Measurements from ENCODE around the gene PHC2.

PHC2 gene

DNA sequence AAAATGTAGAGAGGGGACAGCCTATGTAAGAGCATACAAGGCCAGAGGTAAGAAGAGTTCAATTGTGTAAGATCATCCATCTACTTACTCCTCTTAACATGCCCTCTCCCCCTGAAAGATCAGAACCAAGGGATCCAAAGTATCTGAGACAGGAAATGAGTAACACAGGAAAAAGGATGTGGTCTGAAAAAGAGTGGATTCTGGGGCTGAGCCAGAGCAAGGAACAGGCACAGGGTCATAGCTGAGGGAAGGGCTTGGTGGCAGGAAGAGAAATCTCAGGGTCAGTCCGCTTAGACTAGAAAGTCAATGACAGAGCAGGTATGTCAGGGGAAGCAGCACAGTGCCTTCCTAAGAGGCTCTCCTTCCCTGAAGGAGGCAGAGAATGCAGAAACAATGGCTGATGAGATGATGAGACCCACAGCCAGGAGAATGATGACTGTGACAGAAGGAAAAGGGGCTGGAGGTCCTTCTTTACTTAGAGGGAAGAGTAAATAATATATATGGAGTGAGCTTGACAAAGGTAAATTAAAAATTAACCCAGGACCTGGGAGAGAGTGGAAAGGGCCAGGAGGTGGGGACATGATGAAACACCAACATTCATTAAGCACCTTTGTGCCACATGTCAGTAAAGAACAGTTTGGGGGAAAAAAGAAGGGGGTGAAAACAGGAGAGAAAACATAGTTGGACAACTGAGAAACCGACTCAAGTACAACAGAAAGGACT is 83.8 kb downstream of the PHC2 start:
- DNase-seq = peak; percentile 95

DNA sequence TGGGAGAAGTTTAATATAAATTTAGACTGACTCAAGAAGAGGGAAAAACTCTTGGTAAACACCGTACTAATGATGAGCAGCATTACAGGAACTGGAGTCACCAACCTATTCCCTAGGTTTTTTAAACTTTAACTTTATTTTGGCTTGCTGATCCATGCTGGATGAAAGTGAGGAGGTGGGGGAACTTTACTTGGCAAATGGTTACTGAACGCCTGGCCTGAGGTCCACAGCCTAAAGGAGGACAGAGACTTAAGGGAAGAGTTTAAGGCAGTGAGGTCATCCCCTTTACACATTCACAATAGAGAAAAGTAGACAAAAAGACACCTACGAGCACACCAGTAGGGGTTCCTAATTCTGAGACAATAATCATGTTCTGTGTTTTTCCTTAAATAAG is 84.4 kb downstream of the PHC2 start:
- DNase-seq = no peak

DNA sequence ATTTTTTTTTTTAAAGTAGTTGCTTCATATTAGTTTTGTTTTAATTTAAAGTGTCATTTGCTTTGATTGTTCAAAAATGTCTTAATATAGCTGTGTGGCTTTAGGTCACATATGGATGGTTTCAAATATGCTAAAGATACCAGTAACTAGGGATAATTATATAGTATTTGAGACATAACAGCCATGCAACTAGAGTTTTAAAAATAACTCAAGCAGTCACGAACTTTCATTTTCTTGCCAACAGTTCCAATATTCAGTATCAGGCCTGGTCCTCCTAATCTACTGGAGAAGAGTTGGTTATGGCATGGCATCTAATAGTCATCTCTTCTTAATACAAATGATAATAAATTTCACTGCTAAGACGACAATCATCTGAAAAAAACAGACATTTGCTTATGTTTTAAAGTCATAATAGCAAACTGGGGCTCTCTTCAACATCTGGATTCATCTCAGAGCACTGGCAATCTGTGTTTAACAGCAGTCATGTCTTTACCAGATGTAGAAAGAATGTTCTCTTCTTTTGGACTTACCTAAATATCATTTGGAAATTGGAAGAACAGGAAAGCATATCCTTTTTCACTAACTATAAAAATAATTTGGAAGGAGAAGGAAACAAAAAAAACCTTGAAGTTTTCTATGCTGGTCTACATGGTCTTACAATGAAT is 85.9 kb downstream of the PHC2 start:
- DNase-seq = peak; percentile 40

DNA sequence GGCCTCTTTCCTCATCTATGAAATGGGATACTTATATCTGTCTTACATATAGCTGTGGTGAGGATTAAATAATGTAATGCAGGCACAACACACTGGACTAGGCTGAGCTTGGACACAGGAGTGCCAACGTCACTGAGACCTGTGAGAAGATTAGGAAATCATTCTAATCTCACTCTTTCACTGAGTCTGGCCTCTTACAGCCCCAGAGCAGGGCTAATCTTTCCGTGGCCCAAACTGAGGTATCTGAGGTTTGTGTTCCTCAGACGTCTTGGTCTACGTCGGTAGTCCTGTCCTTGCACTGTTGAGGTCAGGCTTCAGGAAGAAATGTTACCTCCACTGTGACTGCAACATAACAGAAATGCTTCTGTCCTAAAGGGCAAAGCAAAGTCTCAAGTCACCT is 87.4 kb downstream of the PHC2 start:
- no peak for DNase-seq

DNA sequence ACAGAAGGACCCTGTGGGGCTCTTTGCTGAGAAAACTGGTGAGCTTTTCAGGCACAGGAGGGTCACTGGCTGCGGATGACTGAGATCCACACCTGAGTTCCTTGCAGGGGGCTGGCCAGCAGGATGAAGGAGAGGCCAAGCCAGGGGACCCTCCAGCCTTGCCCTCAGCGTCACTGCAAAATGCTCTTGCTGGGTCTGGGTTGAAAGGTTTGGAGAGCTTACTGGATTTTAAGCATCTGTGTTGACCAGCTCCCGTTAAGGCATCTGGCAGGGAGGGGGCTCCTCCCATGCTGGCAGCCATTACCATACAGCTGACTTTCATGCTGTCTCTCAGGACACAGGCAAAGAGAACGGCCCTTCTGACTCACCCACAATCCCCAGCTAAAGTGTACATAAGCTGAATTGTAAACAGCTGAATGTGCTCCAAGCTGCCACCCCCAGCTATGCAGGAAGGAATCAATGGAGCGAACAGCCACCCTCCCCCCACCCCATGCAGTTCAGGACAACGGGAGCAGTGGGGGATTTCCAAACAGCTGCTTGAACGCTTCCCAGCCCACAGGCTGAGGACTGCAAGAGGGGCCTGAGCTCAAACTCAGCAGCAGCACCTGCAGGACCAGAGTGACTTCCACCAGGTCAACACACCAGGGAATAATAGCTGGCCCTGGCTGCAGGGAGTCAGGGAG is 88.7 kb downstream of the PHC2 start:
- DNase-seq = peak; percentile 97

DNA sequence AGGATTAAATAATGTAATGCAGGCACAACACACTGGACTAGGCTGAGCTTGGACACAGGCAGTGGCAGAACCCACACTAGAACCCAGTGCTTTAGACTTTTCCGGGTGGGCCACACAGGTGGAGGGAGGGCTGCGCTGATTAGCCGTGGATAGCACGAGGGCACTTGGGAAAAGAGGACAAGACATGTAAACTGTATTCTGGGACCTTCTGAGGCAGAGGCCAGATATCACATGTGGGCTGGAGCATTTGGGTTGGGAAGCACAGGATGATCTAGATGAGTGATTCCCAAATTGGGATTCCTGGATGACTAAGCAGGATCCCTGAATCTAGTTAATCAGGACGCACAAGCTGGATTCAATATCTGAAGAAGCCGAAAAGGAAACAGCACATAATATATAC is 89.7 kb downstream of the PHC2 start:
- peak; percentile 34 for DNase-seq

DNA sequence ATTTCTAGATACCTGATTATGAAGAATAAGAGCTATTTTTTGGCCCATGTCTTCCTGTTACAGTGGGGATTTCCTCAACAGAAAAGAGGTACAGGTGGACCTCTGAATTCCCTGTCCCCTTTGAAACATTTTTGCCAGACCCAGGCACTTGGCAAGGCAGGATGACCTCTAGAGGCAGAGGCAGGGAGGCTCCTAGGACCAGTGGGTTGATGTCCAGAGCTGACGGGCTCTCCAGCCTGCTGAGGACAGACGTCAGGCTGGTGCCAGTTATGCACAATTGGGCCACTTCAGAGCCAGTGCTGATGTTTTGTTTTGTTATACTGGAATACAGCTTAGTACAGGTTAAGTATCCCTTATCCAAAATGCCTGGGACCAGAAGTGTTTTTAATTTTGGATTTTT is 91.5 kb downstream of the PHC2 start:
- DNase-seq = no peak

DNA sequence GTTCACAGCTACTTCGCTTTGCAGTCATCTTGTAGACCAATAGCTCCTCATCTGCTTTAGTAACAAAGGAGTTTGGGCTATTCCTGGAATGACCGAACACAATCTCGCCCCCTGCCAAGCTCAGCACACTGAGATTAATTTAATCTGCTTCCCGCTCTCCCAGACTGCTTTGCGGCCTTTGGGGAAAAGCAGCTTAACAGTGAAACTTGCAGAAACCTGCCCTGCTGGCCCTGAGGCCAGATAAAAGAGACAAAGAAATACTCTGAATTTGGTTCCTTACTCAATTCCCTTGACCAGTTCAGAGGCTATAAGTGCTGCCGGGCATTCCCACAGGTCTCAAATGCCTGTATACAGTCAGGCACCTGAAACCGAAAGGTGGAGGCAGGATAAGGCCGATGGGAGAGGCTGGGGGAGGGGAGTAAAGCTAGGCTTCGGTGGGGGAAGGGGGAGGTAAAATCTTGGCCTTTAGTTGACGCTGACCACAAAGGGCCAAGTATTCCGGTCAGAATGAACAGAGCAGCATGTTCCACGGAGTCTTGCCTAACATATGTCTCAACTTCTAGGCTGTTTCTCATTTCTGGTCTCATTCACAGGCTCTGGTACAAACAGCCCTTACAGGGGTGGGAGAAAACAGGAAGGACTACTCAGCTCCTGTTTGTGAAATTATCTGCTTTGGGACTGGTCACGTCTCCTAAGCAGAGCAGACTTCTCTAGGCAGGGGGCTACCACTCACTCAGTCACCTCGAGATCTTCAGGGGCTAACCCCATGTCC is 92.3 kb downstream of the PHC2 start:
- peak; percentile 68 for DNase-seq

DNA sequence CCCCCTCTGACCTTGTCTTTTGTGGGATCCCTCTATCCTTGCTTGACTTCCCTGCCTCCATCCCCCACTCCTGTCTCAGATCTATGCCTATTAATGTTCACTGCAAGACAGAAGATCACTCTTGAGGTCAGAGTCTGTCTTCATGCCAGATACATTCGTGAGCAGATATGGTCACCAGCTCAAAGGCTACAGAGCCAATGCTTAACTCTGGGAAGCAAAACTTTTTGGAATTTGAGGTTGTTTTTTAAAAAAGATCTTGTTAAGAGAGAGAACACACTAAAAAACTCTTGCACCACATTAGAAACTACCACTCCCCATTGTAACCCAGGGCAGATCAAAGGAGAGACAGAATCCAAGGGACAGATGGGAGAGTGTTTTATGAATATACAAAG is 92.9 kb downstream of the PHC2 start:
- DNase-seq = peak; percentile 36

DNA sequence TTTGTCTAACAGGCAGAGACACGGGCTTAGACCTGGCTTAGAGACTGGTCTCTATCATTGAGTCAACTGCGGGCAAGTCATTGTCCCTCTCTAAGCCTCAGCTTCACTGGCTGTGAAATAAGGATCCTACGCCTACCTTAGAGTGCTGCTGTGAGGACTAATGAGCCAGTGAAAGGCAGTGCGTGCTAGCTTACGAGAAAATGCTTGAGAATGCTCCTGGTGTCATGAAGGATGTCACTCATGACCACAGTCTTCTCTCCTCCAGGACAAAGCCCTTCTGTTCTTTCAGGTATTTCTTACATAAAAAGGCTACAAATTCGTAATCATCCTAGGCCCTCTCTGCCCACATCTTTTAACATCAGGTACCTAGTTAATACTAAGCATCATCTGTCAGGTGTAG is 93.5 kb downstream of the PHC2 start:
- DNase-seq = no peak

DNA sequence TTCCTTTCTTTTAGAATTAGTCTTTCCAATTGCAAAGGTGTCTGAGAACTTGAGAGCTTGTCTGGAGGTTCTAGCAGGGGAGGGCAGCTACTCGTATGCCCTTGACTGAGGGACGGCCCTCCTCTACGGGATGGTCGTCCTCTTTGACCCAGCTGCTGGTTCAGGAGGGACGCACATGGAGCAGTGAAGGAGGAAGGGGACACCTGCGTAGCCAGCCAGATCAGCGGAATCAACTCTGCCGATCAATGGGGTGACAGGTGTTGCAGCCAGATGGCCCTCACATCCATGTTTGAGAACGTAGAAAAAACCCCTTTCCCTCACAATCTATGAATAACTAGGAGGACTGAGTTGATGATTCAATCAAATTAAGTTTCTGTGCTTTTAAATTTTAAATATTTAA is 94.3 kb downstream of the PHC2 start:
- no peak for DNase-seq

DNA sequence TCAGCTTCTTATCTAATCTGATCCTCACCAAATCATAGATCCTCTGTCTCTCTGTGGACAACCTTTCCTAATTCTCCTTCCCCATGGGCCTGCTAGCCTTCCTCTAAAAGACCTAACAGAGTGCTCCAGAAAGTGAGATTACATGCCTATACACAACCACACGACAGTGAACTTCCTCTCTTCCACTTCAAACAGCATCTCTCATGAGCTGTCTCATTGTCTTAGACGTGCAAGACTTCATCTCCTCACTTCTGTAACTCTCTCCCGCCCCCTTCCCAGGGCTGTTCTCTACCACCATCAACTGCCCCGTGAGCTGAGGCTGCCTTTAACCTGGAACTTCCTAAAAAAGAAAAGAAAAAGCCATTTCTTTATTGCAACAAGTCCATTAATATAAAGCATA is 95.9 kb downstream of the PHC2 start:
- no peak for DNase-seq

DNA sequence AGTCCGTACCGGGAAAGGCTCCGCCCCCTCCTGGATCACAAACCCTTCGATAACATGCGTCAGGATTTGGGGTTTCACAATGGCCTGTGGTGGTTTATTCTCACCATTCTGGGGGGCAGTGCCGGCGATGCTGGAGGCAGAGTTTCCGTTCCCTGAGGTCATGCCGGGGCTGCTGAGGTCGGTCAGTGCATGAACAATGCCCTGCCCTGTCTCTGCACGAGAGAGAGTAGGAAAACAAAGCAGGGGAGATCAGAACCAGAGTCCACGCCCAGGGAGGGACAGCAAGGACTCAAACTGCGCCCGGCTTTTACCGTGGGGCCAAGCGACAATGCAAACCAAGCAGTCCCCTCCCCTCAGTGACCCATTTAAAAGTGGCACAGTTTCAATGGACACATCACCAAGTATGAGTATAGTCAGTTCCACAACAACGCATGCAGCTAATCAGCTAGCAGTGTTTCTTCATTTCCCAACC is 96.8 kb downstream of the PHC2 start:
- DNase-seq = no peak

DNA sequence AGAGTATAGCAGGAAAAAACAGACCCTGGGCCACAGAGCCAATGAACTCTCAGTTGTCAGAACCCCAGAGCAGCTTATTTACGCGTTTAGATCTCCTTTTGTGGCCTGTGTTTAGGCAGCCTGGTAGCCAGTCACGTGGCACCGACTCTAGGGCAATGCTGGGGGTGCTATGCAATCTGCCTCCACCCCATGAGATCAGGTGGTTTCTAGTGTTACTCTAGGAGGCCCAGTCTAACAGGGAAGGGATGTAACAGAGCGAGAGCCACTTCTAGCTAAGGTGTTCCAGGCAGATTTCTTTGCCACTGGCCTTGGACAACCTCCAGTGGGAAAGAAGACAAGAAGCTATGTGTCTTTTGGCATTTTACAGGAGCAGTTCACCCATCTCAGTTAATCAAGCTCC is 98.0 kb downstream of the PHC2 start:
- DNase-seq = no peak

DNA sequence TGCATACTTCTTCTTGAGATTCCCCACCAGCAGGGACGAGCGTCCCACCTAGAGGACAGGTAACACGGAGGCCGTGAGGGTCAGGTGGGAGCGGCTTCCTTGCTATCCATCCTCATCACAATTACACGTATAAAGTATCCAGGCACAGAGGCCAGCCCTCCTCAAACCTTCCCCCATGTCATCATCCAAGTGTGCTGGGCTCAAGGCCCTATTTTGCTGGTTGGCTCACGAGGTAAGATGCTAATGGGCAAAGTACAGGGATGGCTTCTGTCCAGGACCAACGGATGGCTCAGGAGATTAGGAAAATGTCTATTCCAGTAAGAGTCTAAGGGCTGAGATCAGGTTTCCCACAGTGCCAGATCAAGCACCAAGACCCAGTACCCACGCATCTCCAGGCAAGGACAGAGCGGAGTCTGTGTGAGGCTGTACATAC is 98.5 kb downstream of the PHC2 start:
- no peak for DNase-seq

DNA sequence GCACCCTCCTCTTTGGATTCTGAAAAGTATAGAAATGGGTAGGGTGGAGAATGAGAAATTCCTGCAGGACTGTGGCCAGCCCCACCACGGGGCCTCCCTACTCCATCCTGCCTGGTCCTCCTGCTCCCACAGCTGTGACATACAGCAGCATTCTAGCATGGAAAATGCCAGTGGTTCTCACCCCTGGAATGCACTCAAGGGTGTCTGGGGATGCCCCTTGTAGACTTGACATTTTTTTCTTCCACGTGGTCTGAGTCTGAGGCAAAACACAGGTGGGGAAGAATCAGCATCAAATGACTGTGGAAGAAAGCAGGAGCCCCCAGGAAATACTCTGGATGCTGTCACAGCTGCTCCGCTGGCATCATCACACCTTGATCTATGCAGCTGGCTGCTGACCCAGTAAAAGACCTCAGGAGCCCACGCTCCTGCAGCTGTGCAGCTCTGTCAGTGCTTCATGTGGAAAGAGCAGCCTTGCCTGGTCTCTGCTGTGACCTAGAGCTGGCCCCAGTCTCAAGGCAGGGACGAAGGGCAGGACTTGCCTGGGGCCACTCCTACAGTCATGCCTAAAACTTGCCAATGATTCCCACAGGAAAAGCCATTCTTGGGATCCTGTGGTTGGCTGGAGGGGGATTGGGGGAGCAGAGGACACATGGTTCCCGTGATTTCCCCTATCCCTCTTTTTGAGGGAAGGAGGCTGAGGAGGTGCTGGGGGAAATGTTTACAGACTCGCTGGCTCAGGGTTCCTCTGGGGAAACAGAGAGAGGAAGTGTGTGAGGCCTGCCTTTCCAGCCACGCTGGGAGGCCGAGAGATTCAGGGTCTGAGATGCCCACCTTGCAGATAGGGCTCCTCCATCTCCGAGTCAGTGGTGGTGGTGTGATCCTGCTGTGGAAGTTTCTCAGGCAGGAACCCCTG is 99.2 kb downstream of the PHC2 start:
- DNase-seq = no peak

DNA sequence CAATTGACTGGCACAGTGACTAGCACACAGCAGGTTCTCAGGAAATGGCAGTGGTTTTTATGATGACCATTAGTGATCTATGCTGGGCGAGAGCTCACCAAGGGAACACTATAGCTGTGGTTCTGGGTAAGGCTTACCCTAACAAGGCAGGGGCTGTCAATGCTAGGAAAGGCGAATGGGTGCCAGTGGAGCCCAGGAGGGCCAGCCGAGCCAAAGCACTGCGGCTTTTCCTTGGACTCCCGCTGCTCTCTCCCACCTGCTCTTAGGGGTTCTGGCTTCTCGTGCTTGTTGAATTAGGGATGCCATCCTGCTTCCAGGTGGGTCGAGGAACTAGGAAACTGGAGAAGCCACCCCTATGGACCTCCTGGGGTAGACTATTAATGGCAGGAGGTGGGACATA is 100.0 kb downstream of the PHC2 start:
- DNase-seq = no peak

DNA sequence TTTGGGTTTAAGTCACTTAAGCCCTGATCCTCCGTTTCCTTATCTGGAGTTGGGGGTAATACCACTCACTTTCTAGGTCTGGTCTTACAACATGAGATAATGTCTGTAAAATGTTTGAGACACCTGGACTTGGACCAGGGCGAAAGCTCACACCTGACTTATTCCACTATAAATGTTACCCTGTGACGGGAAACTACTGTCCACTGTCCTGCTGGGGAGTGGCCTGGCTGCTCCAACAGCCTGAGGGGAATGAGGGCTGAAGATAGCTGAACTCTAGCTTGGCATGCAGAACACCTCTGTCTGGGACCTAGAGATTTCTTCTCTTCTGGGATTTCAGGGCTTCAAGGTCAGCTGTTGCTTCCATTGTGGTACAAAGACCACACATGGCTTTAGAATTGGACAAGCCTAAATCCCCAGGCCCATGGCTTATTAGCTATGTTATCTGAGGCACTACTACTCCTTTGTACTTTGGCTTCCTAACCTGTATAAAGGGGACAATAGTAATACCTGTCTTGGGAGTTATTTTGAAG is 100.5 kb downstream of the PHC2 start:
- DNase-seq = no peak

DNA sequence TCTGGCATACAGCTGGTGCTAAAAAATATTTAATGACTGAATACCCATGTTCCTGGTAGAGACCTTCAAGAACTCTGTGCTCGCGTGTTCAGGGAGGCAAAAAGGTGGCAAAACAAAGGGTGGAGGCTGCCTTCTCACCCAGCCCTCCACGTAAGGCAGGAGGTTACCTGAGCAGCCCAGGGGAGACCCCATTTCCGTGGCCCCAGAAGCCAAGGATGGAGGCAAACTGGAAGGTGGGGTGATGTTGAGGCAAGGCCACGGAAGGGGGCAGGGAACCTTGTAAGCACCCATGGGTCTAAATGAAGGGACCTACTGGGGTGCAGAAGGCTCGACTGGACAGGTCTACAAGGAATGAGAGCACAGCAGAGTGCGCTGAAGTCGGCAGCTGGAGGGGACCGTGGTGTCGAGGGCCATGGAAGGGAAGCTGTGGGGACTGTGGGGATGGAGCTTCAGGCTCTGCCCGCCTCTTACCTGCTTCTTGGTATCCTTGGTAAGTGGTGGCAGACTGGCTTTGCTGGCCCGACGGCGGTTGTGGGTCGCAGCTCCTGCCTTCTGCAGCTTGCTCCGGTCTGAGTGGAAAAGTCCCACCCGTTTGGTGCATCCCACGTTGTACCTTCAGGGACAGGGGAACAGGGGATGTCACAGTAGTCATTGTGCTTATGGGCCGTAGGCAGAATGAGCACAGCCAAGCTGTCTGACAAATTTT is 101.1 kb downstream of the PHC2 start:
- no peak for DNase-seq

DNA sequence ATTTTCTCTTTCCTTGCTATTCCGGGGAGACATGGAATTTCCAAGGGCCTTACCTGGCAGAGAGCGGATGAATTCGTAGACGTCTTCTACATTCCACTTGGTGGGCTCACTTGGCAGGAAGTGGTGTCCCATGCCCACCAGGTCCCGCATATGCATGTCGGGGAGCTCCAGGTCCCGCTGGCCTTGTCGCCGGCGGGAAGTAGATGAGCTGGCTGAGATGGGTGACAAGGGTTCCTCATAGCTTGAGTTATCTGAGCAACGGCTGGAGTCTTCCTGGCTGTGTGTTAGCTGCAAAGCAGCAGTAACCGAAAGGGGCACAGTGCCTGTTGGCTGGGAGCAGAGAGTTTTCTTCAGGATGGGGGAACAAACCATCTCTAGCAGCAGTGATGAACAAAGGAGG is 102.1 kb downstream of the PHC2 start:
- no peak for DNase-seq

DNA sequence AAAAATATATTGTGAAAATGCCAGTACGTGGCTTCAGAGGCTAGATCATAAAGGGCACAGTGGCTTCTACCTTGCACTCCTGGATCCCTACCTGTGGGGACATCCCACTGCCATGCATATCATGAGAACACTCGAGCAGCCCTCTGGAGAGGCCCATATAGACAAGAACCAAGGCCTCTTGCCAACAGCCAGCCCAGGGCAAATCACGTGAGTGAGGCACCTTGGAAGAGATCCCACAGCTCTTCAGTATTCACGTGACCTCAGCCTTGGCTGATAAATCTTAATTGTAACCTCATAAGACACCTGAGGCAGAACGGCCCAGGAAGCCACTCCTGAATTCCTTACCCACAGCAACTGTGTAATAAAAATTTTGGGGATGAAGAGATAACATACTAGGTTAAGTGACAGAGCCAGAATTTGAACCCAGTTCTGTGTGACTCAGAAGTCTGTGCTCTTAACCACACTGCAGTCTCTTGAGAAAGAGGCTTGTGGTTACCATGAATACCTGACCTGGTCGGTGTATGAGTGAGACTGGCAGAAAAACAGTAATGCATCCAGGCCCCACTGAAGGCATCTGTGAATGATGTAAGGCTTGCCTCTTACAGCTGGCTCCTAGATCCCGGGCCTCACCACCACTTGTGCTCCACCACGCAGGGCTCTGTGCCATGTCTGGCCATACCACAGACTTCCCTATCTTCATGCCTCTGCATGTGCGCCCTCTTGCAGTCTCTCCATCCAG is 103.1 kb downstream of the PHC2 start:
- DNase-seq = peak; percentile 91

Data from fibroblast of skin of right quadriceps (primary cell).